Left ventricle myocardium inferior (tissue), 1 donor: ENCODE measurements around the gene HERC3. TPM values are rescaled to one million over a fixed set of nuclear protein-coding genes. Genes with fewer than 3 reads are reported as not detected.

Experiments
- DNase-seq: peaks from one replicate; pipeline ENCODE4 v3.0.0-alpha.2; 2020
- H3K27ac ChIP-seq: fragments of 200-600 bp; replicated peaks from 2 replicates; pipeline ENCODE4 v1.8.0; 2021
- H3K27me3 ChIP-seq: fragments of 200-600 bp; 2 replicates; pipeline ENCODE4 v1.8.0; 2021; ENCODE audit warnings: low read depth
- H3K36me3 ChIP-seq: fragments of 200-600 bp; 2 replicates; pipeline ENCODE4 v1.8.0; 2021
- H3K4me1 ChIP-seq: fragments of 200-600 bp; 2 replicates; pipeline ENCODE4 v1.8.0; 2021
- H3K4me3 ChIP-seq: fragments of 200-600 bp; 2 replicates; pipeline ENCODE4 v1.8.0; 2021; ENCODE audit warnings: mild to moderate bottlenecking, moderate library complexity
- H3K9me3 ChIP-seq: fragments of 200-600 bp; replicated peaks from 2 replicates; pipeline ENCODE4 v1.8.0; 2021
- intact Hi-C: fragments of 100-400 bp; cut with micrococcal nuclease; formaldehyde crosslinking; loops from one replicate; pipeline ENCODE4 v1.11.0; 2022
- total RNA-seq: library from RNA; stranded (reverse); fragmentation: NEBNext Ultra II Directional; extraction: Animal tissue kit (Norgen Biotek cat#: 25700); gene quantifications from one replicate; pipeline ENCODE4 v1.2.1, GENCODE V29; 2021
- TF ChIP-seq, protein P1 (sequence below): fragments of 200-600 bp; IDR thresholded peaks from 2 replicates; pipeline ENCODE4 v1.8.0; 2021; ENCODE audit warnings: antibody characterized with exemption, mild to moderate bottlenecking, borderline replicate concordance
- donor health status: DM: no; HTN: yes; CAD: no; lungs with severe emphysema.

Gene HERC3
- total RNA-seq, 1 donor from 2014 or later: 56.8 TPM

DNA sequence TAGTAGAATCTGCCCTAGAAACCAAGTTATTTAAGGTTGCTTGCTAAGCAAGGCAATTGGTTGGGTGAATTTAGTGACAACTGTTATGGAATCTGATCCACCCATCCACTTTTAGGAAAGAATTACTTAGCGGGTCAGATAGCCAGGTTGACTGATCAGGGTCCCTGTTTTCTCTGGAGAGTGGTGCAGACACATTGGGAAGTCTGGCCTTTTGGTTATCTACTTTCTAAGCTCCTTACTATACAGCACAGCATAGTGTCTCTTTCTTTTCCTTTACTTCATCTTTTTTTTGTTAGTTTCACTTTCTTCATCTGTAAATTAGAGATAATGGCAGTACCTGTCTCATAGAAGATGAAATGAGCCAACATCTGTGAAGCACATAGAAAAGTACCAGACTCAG is 7.4 kb downstream of the HERC3 start:
- Histone ChIP-seq H3K4me3 (peak overlapping the region; percentile 20), H3K27me3 (no peaks in the 10 kb centered on the region), H3K36me3 (peaks cover 17% of the 10 kb centered on the region), H3K27ac (peak overlapping the region; percentile 69), H3K4me1 (peaks cover 72% of the 10 kb centered on the region), H3K9me3 (no peaks in the 10 kb centered on the region)
- DNase-seq: no peak
- intact Hi-C loops: no loop called here
- TF ChIP-seq, protein P1, sequence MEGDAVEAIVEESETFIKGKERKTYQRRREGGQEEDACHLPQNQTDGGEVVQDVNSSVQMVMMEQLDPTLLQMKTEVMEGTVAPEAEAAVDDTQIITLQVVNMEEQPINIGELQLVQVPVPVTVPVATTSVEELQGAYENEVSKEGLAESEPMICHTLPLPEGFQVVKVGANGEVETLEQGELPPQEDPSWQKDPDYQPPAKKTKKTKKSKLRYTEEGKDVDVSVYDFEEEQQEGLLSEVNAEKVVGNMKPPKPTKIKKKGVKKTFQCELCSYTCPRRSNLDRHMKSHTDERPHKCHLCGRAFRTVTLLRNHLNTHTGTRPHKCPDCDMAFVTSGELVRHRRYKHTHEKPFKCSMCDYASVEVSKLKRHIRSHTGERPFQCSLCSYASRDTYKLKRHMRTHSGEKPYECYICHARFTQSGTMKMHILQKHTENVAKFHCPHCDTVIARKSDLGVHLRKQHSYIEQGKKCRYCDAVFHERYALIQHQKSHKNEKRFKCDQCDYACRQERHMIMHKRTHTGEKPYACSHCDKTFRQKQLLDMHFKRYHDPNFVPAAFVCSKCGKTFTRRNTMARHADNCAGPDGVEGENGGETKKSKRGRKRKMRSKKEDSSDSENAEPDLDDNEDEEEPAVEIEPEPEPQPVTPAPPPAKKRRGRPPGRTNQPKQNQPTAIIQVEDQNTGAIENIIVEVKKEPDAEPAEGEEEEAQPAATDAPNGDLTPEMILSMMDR: no peak

DNA sequence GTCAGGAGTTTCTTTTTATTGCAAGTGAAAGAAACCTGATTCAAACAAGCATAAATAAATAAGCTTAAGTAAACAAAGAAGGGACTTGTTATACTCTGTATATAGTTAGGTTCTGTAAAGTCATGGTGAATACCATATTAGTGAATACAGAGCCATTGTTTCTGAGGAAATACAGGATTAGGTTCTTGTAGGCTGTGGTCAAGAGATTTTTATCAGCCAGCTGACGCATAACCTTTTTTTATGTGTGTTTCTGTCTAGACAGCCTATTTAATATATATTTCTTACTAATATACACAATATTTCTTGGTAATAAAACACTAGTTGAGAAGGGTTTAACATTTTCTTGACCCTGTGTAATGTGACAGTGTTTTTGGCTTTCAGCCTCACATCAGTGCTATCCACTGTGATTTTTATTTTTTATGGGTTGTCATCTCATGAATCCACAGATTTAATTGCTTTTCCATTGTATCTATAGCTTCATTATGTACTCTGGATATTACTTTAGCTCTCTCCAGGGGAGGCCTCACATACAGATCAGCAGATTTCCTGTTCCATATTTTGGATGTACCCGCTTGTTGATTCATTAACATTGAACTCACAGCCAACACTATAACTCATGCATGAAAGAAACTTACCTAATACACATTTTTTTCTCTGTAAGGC is 8.0 kb downstream of the HERC3 start:
- peak overlapping the region; percentile 69 for H3K27ac ChIP-seq
- no peaks in the 10 kb centered on the region for H3K27me3 ChIP-seq
- TF ChIP-seq, protein P1: no peak
- peaks cover 17% of the 10 kb centered on the region for H3K36me3 ChIP-seq
- intact Hi-C loops: no loop called here
- peak overlapping the region; percentile 20 for H3K4me3 ChIP-seq
- no peak for DNase-seq
- H3K4me1 ChIP-seq: peaks cover 74% of the 10 kb centered on the region
- no peaks in the 10 kb centered on the region for H3K9me3 ChIP-seq

DNA sequence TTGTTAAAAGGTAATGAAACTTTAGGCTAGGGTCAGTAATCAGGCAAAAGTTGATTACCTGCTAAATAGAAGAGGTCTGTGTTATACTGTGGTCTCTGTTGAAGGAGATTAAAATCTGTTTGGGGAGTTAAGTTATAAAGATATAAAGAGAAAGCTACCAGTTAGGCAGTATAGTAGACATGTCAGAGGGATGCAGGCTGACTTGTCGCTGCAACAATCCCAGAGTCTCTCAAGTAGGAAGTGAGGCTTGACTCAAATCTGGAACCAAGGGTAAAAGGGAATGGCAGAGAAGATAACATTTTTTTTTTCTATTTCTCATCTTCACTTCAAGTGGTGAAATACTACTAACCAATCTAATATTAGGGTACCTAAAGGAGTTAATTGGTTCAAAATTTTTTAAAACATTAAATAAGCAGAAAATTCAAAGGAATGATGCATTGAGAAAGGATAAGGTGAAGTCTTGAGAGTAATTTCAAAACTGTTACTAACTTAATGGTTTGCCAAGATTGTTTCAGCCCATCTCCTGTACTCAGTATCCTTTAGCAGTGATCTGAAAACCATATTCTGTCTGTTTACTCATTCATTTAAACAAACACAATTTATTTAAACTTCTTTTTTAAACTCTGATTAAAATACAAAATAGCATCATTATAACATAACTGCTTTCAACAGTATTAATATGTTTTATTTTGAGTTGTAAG is 12.8 kb downstream of the HERC3 start:
- peaks cover 56% of the 10 kb centered on the region for H3K4me1 ChIP-seq

DNA sequence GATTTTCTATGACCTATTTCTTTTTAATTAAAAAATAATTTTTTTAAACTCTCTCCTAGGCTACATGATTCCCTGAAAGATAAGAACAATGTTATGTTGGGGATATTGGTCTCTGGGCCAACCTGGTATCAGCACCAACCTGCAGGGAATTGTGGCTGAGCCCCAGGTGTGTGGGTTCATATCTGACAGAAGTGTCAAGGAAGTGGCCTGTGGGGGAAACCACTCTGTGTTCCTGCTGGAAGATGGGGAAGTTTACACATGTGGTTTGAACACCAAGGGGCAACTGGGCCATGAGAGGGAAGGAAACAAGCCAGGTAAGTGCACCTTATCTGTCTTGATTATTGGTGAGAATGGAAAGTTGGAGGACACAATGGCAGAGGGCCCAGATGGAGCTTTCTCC is 13.5 kb downstream of the HERC3 start:
- TF ChIP-seq, protein P1: no peak
- no peaks in the 10 kb centered on the region for H3K27me3 ChIP-seq
- H3K9me3 ChIP-seq: no peaks in the 10 kb centered on the region
- H3K27ac ChIP-seq: no peak overlapping the region
- peaks cover 56% of the 10 kb centered on the region for H3K4me1 ChIP-seq
- DNase-seq: no peak
- H3K36me3 ChIP-seq: peaks cover 41% of the 10 kb centered on the region
- no peak overlapping the region for H3K4me3 ChIP-seq
- intact Hi-C loops: no loop called here

More for the DNA sequence above, 12.8 kb downstream of the HERC3 start:
- Histone ChIP-seq H3K4me3 (no peak overlapping the region), H3K36me3 (peaks cover 40% of the 10 kb centered on the region), H3K9me3 (no peaks in the 10 kb centered on the region), H3K27me3 (no peaks in the 10 kb centered on the region), H3K27ac (no peak overlapping the region)
- no peak for DNase-seq
- TF ChIP-seq, protein P1: no peak
- intact Hi-C loops: no loop called here

DNA sequence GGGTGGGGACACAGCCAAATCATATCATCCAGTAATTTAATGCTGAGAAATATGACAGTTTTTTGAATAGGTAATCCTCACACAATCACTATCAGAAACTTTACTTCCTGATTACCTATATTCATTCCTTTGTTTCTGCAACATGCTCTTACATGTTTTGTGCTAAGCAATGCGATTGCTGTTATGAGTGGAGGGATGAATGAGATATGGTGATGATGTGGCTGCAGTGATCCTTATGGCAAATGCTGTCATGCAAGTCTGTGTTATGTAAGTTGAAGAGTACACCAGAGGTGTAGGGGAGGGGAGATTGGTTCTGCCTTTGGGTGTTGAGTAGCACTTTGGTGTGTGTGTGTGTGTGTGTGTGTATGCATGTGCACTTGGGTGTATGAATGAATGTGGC is 14.6 kb downstream of the HERC3 start:
- Histone ChIP-seq H3K4me3 (no peak overlapping the region), H3K4me1 (peaks cover 58% of the 10 kb centered on the region), H3K36me3 (peaks cover 41% of the 10 kb centered on the region), H3K9me3 (no peaks in the 10 kb centered on the region), H3K27ac (no peak overlapping the region), H3K27me3 (no peaks in the 10 kb centered on the region)
- TF ChIP-seq, protein P1: no peak
- intact Hi-C loops: no loop called here
- no peak for DNase-seq
